Stimulated activated CD4-positive, alpha-beta T cell treated with anti-CD3 and anti-CD28 coated beads, TNF-alpha, amount 100 ng/mL, for 4 hours (primary cell): ENCODE data around the gene NR6A1.
"Not testable (repeated sequence)": the region's sequence is repeated elsewhere in the genome, so short reads cannot be mapped to it uniquely, and the experiment has no call there.

Source experiments
- DNase-seq, 3 experiments: peaks; one replicate each; pipeline ENCODE4 v3.0.0-alpha.2; 2020; ENCODE audit warnings: low read depth in 3 of 3

NR6A1 gene

GRCh38 chr9:124760719-124761118 lies 10.4 kb downstream of the NR6A1 start:
- no peak for DNase-seq

GRCh38 chr9:124759327-124759726 lies 11.8 kb downstream of the NR6A1 start:
- no peak for DNase-seq

GRCh38 chr9:124758691-124759090 lies 12.4 kb downstream of the NR6A1 start:
- DNase-seq, result no peak

GRCh38 chr9:124758061-124758460 lies 13.1 kb downstream of the NR6A1 start:
- DNase-seq, result no peak

GRCh38 chr9:124757616-124758015 lies 13.5 kb downstream of the NR6A1 start:
- DNase-seq, result no peak

- no peak for DNase-seq
Measured at GRCh38 chr9:124756011-124756410, 15.1 kb downstream of the NR6A1 start.

- no peak for DNase-seq
Measured at GRCh38 chr9:124755061-124755460, 16.1 kb downstream of the NR6A1 start.

GRCh38 chr9:124754289-124754688 lies 16.8 kb downstream of the NR6A1 start:
- DNase-seq, result no peak

- DNase-seq, result no peak
Measured at GRCh38 chr9:124752967-124753366, 18.1 kb downstream of the NR6A1 start.

GRCh38 chr9:124749781-124750180 lies 21.3 kb downstream of the NR6A1 start:
- DNase-seq, result no peak

- no peak for DNase-seq
Measured at GRCh38 chr9:124749284-124749683, 21.8 kb downstream of the NR6A1 start.

GRCh38 chr9:124747065-124747464 lies 24.0 kb downstream of the NR6A1 start:
- DNase-seq, result no peak

- DNase-seq, result no peak
Measured at GRCh38 chr9:124743686-124744348, 27.3 kb downstream of the NR6A1 start.

GRCh38 chr9:124742940-124743339 lies 28.2 kb downstream of the NR6A1 start:
- no peak for DNase-seq

GRCh38 chr9:124741662-124742061 lies 29.4 kb downstream of the NR6A1 start:
- no peak for DNase-seq

- DNase-seq, result no peak
Measured at GRCh38 chr9:124741149-124741548, 30.0 kb downstream of the NR6A1 start.

GRCh38 chr9:124739360-124739759 lies 31.8 kb downstream of the NR6A1 start:
- no peak for DNase-seq

- DNase-seq, result not testable (repeated sequence)
Measured at GRCh38 chr9:124738075-124738474, 33.0 kb downstream of the NR6A1 start.

GRCh38 chr9:124735121-124735520 lies 36.0 kb downstream of the NR6A1 start:
- no peak for DNase-seq

GRCh38 chr9:124734741-124735083 lies 36.4 kb downstream of the NR6A1 start:
- DNase-seq, result not testable (repeated sequence)

- no peak for DNase-seq
Measured at GRCh38 chr9:124733964-124734740, 37.0 kb downstream of the NR6A1 start.

- no peak for DNase-seq
Measured at GRCh38 chr9:124730772-124731171, 40.3 kb downstream of the NR6A1 start.

- DNase-seq, result no peak
Measured at GRCh38 chr9:124726886-124727285, 44.2 kb downstream of the NR6A1 start.

GRCh38 chr9:124725068-124725452 lies 46.1 kb downstream of the NR6A1 start:
- no peak for DNase-seq
